ENCODE data around the gene LPP. TPM values are rescaled to one million over a fixed set of nuclear protein-coding genes. Genes with fewer than 3 reads are reported as not detected.
"Not testable (repeated sequence)": the region's sequence is repeated elsewhere in the genome, so short reads cannot be mapped to it uniquely, and the experiment has no call there.

The LPP gene
- total RNA-seq, 4 donors from 2014 or later = 183 to 293 (median 242) TPM

DNA sequence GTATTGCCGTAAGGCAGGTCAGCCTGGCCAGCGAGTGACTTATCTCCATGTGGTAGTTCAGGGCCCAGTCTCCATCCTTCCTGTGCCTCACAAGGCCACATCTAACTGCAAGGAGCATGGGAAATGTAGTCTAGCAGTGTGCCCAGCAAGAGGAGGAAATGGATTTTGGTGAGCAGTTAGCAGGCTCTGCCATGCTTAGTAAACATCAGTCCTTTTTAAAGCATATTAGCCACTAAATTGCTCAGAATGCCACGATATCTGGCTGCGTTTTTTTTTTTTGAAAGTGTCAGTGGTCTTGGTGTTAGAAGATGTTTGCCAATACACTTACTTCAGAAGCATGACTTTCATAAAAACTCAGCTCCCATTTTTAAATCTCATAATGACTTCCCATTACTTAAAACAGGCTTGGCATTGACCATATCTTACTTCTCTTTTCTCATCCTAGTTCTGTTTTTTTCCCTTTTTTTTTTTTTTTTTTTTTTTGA, 547.6 kb downstream of the LPP start:
- 63 to 79% methylated on average over 4 of the region's 4 CpGs for WGBS, 2 donors
- no peaks in the 10 kb centered on the region for H3K9me3 ChIP-seq

DNA sequence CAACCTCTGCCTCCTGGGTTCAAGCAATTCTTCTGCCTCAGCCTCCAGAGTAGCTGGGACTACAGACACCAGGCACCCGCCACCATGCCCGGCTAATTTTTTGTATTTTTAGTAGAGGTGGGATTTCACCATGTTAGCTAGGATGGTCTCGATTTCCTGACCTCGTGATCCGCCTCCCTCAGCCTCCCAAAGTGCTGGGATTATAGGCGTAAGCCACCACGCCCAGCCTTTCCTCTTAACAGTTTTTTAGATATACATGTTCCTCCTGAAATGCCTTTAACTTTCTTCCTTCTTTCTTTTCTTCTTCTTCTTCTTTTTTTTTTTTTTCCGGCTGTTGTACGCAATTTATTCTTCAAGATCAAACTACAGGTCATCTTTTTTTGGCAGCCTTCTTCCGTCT, 548.1 kb downstream of the LPP start:
- not testable (repeated sequence) for H3K4me1 ChIP-seq; H3K4me3 ChIP-seq; H3K27ac ChIP-seq; DNase-seq (ENCODE audit: low spot score in 2 of 2); H3K9me3 ChIP-seq; H3K27me3 ChIP-seq; H3K36me3 ChIP-seq
- WGBS, 2 donors = 86 to 88% methylated on average over 10 of the region's 10 CpGs

More for the DNA sequence above, 547.6 kb downstream of the LPP start:
- Histone ChIP-seq H3K27me3 (no peaks in the 10 kb centered on the region), H3K4me1 (peaks cover 0 to 5% (median 2%) of the 10 kb centered on the region in 4 donors), H3K36me3 (no peaks in the 10 kb centered on the region), H3K4me3 (no peak overlapping the region), H3K27ac (no peak overlapping the region)
- DNase-seq (ENCODE audit: low spot score in 2 of 2) = no peak
- TF ChIP-seq POLR2A (IDR thresholded peaks at IDR 0.05) = no peak
- no peak for TF ChIP-seq EP300 (IDR thresholded peaks at IDR 0.05)
- TF ChIP-seq, protein P1, sequence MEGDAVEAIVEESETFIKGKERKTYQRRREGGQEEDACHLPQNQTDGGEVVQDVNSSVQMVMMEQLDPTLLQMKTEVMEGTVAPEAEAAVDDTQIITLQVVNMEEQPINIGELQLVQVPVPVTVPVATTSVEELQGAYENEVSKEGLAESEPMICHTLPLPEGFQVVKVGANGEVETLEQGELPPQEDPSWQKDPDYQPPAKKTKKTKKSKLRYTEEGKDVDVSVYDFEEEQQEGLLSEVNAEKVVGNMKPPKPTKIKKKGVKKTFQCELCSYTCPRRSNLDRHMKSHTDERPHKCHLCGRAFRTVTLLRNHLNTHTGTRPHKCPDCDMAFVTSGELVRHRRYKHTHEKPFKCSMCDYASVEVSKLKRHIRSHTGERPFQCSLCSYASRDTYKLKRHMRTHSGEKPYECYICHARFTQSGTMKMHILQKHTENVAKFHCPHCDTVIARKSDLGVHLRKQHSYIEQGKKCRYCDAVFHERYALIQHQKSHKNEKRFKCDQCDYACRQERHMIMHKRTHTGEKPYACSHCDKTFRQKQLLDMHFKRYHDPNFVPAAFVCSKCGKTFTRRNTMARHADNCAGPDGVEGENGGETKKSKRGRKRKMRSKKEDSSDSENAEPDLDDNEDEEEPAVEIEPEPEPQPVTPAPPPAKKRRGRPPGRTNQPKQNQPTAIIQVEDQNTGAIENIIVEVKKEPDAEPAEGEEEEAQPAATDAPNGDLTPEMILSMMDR (IDR thresholded peaks at IDR 0.05) = no peak

DNA sequence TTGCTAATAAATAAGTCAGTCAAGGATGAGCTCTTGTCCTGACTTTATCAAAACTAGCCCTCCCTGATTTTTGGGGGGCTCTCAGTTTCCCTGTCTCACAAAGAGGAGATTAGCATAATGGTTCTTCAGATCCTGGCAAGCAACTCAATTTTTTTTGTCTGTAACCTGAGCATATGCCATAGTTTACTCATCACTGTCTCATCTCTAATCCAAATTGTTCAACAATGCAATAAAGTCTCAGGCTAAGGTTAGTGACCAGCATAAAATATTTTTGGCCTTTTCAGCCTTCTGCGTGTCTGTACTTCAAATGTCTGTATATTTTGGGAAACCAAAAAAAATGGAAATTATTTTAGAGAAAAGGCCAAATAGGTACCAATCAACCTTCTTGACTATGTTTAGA, 552.2 kb downstream of the LPP start:
- H3K36me3 ChIP-seq = no peaks in the 10 kb centered on the region
- no peak for DNase-seq (ENCODE audit: low spot score in 2 of 2)
- H3K27me3 ChIP-seq = no peaks in the 10 kb centered on the region
- peaks cover 0 to 14% (median under 1%) of the 10 kb centered on the region in 4 donors for H3K4me1 ChIP-seq
- no peaks in the 10 kb centered on the region for H3K9me3 ChIP-seq
- H3K4me3 ChIP-seq = no peak overlapping the region
- TF ChIP-seq POLR2A (IDR thresholded peaks at IDR 0.05) (no peak), EP300 (IDR thresholded peaks at IDR 0.05) (no peak)
- TF ChIP-seq, protein P1 (IDR thresholded peaks at IDR 0.05) = no peak
- H3K27ac ChIP-seq = no peak overlapping the region
- WGBS, 2 donors = 75 to 85% methylated on average over 1 of the region's 1 CpG

DNA sequence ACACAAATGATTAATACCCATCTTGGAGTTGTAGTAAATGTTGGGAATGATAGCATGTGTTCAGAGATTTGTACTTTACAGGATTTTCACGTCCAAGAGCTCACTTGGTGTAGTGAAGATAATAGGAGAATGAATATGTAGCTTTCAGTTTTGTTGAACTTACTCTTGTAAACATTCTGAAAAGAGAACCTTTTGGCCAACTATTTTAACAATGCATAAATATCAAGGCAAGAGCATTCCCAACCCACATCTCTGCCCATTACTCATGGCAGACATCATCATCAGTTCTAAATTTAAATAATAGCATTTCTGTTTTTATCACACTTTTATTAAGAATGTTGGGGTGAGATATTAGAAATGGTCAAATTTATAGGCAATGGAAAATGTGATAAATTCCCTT, 552.6 kb downstream of the LPP start:
- DNase-seq (ENCODE audit: low spot score in 2 of 2) = no peak
- WGBS, 2 donors = 35 to 37% methylated on average over 1 of the region's 1 CpG
- Histone ChIP-seq H3K27me3 (no peaks in the 10 kb centered on the region), H3K36me3 (no peaks in the 10 kb centered on the region), H3K27ac (no peak overlapping the region), H3K4me3 (no peak overlapping the region), H3K4me1 (peaks cover 0 to 17% (median 3%) of the 10 kb centered on the region in 4 donors), H3K9me3 (no peaks in the 10 kb centered on the region)
- TF ChIP-seq, protein P1 (IDR thresholded peaks at IDR 0.05) = no peak
- no peak for TF ChIP-seq POLR2A (IDR thresholded peaks at IDR 0.05)
- no peak for TF ChIP-seq EP300 (IDR thresholded peaks at IDR 0.05)

DNA sequence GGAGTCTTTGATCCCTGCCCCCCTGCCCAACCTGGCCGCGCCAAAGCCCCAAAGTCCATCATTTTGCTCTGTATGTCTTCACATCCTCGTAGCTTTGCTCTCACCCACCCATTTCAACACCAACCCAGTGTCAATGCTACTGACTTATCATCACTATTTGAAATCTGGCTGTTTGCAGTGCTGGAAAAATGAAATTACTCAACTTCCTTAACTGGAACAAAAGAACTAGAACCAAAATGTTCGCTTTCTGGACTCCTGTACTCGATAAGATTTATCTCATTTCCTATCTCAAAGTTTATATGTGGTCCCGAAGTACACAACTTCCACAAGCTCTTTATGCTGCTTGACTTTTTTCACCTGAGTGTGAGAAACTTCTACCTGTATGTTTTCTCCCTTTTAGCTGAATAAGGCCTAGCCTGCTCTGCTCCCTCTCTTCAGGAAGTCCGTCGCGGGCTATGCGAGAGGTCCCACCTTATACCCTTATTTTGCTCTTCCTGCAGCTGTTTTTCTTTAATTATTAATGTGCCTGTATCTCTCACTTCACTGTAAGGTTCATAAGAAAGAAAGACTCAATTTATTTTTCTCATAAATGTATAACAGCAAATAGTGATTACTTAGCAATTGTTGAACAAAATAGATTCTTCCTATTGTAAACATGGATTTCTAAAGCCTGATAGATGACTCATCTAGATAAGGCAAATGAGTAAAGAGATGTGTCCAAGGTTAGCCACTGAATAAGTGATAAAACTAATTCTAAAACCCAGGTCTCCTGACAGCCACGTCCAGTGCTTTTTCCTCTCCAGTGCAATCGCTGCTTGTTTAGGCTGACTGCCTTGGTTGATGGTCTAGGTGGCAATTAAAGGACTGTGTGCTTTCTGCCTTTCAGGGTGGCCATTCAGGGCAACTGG, 553.7 kb downstream of the LPP start:
- no peak for TF ChIP-seq POLR2A (IDR thresholded peaks at IDR 0.05)
- TF ChIP-seq EP300 (IDR thresholded peaks at IDR 0.05) = no peak
- TF ChIP-seq, protein P1 (IDR thresholded peaks at IDR 0.05) = no peak
- Histone ChIP-seq H3K9me3 (no peaks in the 10 kb centered on the region), H3K4me1 (peaks cover 0 to 24% (median 8%) of the 10 kb centered on the region in 4 donors), H3K27ac (no peak overlapping the region), H3K4me3 (no peak overlapping the region), H3K27me3 (no peaks in the 10 kb centered on the region), H3K36me3 (no peaks in the 10 kb centered on the region)
- 90 to 91% methylated on average over 12 of the region's 12 CpGs for WGBS, 2 donors
- DNase-seq (ENCODE audit: low spot score in 2 of 2) = no peak

Data from tibial nerve (tissue), 4 donors.